ENCODE measurements around the gene MRPL20.

The MRPL20 gene

DNA sequence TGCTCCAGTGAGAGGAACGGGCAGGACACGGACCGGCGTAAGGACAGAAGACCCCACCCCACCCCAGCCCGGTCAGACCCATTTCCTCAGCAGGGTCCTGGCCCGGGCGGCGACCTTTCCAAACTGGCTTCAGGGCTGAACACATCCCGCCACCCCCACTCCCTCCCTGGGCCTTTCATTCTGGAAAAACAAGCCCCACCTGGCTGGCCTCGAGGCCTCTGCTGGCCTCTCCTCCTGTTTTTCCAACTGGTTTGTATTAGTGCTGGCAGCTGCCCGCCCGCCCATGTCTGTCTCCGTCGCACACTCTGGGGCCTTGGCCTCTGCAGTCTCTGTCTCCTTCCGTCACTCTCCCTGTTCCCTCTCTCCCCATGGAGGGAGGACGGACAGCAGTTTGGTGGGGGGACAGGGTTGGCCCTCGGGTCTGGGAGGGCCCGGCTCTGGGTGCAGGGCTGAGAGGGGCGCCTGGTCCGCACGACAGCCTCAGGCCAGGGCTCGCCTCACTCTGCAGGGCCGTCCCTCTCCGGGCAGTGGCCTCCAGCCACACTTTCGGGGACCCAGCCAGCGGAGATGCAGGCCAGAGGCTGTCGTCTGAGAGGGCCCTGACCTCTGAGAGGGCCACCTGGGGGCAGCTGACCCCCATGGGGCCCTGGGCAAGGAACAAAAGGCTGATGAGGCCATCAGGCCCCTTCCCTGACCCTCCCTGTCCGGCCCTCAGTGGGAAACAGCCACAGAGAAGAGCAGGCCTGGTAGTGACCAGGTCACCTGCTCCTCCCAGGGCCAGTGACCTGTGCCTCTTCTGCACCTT, 47.2 kb downstream of the MRPL20 start:
- no peak for DNase-seq

DNA sequence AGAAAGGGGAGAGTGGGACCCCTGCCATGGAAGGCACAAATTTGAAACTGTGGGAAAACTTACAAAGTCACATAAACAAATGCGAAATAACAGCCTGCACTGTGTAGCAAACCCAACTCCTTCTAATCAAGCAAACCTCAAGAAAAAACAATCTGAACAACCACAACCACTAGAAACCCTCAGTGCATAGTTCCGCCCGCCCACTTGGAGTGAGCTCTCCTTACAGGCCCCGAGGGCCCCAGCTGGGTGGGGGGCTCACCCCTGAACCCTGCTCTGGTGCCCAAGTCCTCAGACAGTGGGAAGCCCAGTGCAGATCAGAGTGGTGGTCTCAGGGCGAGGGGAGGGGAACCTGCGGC, 47.8 kb downstream of the MRPL20 start:
- no peak for DNase-seq

DNA sequence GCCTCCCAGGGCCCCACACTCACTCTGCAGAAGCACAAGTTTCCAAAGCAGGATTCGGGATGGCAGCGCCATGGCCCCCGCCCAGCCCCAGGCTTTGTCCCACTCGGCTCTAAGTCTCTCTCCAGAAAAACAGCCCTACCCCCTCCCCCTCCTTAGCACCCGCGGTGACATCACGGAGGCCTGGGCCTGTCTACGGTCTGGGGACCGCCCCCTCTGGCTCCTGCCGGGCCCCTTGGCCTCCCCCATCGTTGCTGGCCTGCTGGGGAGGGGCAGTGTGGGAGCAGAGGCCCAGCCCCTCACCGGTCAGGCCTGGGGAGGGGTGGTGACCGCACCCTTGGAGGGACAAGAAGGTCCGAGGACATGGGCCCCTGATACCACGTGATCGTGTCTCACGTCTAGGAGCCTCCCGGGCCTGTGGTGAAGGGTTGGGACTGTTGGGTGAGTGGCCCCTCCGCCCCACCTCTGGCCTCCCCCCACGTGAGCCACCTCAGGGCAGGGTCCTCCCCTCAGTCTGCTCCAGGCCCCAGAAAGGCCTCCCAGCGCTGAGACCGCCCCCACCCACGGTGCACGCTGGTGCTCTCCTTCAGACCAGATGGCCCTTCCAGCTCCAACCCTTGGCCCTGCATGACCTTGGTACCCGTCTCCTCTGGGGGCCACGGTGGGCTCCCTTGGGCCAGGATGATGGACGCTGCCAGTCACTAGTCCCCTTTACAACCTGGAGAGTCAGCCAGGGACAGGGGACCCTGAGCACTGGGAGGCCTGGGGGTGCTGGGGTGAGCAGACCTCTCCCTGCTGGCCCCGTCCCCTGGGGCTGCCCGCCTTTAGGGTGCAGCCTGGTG, 48.4 kb downstream of the MRPL20 start, which contains the start of gene MXRA8:
Gene MXRA8, minus strand, starts transcription at position 123 of the 839 bp plus-strand sequence. Its CDS starts 51 bp downstream, at position 72.
- no peak for DNase-seq

DNA sequence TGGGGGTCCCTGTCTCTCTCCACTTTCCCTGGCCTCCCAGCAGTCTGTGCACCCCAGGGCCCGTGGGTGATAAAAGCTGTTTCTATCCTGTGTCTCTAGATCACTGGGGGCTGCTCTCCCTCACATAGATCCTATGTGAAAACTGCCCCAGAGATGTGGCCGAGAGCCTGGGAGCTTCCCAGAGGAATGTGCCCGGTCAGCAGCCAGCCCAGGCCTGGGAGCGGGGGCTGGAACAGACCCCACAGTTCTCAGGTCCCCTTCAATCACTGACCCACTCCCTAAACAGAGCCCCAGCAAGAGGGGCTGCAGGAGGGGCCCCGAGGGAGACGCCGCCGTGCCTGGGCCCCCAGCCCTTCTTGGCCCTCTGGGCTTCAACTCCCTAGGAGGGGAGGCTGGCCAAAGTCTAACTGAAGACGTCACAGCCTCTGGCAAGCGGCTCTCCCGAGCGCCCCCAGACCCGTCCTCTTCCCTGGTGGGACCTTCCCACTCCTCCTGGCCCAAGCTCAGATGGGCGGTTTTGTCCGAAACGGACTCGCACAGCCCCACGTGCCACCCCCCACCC, 49.1 kb downstream of the MRPL20 start:
- no peak for DNase-seq

DNA sequence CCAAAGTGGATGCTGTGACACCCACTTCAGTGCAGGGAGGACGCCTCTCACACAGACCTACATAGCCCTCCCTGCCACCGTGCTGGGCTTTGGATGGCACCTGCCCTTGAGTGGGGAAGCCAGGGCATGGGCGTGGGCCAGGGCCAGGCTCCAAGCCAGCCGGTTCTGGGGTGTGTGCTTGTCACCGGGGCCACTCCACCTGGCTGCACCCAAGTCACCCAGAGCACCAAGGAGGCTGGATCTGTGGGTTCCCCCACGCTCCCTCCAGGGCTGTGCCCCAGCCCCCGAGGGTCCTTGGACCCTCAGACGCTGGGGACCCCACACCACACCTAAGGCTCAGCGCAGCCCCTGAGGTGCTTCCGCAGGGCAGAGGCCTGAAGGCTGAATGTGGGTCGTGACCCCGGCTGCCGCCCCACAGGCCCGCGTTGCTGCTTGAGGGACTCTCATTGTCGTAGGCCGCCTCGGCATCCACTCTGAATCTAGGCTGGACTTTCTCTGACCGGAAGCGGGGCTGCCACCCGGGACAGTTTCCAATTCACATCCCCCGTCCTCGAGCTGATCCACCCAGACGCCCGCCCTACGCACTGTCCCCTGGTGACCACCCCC, 50.2 kb downstream of the MRPL20 start:
- no peak for DNase-seq

DNA sequence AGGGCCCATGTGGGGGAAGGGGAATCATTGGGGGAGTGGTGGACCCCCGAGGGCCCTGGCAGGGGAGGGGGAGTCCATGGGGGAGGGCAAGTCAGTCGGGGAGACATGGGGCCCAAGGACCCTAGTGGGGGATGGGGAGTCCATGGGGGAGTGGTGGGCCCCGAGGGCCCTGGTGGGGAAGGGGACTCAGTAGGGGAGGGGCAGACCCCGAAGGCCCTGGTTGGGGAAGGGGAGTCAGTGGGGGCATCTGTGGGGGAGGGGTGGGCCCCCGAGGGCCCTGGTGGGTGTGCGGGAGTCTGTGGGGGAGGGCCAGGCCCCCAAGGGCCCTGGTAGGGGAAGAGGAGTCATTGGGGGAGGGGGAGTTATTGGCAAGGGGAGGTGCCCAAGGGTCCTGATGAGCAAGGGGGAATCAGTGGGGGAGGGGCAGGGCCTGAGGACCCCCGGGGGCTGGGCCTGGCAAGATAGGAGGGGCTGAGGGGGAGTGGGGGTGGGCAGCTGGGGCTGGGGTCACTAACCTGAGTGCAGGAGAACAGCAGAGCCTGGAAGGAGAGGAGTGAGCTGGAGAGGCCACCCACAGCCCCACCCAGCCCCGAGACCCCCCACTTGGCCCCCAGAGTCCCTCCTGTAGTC, 50.8 kb downstream of the MRPL20 start:
- DNase-seq: no peak

DNA sequence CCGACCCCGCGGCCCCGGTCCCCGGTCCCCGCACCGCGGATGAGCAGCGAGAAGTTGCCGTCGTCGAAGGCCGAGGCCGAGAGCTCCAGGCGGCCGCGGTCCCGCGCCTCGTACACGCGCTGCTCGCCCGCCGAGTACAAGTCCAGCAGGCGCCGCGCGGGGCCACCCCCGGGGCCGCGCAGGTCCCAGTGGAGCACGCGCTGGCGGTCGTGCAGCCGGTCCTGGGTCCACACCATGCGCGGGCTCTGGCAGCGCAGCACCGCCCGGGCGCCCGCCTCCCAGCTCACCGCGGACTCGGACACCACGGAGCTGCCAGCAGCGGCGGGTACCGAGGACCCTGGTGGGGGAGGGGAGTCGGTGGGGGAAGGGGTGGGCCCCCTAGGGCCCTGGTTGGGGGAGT, 51.7 kb downstream of the MRPL20 start:
- DNase-seq: peak; percentile 26 to 44

DNA sequence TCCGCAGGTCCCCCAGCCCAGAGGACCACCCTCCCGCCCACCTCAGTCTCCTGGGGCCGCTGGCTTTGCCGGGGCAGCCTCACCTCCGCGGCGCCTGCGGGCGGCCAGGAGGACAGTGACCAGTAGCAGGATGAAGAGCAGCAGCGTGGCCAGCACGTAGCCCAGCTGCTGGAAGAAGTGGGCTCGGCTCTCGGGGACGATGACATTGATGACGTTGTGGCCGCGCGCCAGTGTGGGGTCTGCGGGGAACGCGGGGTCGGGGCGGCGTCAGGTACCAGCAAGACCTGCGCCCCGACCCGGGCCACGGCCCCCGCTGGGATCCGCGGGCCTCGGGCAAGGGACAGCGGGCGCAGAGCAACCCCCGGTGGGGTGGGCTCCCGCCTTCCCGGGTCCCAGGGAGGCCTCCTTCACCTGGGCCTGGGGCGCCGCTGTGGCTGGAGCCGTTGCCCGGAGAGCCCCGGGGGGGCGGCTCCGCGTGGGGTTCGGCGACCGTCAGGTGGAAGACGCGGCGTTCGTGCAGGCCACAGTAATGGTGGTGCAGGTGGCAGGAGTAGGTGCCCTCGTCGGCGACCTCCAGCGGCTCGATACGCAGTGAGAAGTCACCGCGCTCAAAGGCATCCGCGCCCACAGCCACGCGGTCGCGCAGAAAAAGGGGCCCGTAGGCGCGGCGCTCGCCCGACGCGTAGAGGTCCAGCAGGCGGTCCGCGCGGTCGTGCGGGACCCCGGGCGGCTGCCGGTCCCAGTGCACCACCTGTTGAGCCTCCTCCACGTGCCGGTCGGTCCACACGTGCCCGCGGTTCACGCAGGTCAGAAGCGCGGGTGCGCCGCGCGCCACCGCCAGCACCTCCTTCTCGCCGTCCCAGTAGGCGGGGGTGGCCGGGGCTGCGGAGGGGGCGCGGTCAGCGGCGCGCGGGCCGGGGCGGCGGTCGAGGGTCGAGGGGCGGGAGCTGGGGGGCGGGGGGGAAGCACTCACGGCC, 52.5 kb downstream of the MRPL20 start:
- DNase-seq: no peak

DNA sequence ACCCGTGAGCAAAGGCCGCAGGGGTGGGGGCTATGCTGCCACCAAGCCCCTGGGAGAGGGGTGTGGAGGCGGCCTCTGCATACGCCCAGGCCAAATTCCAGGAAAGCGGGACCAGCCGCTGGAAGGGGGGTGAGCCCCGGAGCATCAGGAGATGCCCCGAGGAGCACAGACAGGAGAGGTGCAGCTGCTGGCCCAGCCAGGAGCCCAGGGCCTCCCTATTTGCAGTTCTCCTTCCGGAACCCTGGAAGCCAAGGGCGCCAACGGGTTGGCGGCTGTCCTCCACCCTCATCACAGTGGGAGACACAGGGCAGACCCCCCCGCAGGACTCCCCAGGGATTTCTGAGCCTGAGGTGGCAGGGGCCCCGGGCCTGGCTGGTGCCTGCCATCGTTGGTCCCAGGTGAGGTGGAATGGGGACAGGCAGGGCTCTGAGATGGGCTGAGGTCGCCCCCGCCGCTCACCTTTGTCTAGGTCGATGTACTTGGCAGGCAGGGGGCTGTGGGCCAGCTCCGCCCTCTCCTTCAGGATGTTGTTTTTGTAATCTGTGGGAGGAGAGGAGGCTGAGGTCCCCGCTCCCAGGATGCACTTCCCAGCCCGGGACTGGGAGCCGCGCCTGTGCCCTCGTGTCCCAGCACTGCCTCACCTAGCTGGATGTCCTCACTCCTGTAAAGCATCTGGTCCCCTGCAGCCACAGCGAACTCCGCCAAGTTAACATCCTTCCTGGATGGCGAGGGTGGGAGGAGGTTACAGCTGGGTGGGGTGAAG, 53.5 kb downstream of the MRPL20 start:
- no peak for DNase-seq

DNA sequence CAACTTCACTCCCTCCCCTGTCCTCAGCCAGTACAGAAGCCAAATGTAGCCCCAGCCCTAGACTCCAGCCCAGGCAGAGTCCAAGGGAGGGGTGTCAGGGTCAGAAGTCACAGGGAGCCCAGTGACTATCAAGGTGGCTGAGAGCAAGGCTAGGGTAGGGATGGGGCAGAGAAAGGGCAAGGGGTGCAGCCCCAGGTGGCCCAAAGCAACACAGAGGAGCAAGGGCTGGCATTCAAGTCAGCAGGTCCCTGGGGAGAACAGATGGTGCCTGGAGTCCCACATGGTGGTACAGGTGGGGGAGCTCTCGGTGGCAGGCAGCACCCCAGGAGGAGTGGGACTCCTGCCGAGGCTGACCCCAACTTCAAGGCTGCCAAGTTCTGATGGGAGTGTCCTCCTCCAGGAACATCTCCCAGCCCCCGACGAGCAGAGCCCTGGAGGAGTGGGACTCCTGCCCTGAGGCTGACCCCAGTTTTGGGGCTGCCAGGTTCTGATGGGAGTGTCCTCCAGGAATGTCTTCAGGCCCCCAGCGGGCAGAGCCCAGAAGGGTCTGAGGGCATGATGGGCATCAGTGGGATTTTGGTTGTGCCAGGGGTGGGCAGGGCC, 54.2 kb downstream of the MRPL20 start:
- DNase-seq: no peak

Data from inflammatory macrophage (primary cell).